Measurements from ENCODE around the gene EFHC1.

The EFHC1 gene

DNA sequence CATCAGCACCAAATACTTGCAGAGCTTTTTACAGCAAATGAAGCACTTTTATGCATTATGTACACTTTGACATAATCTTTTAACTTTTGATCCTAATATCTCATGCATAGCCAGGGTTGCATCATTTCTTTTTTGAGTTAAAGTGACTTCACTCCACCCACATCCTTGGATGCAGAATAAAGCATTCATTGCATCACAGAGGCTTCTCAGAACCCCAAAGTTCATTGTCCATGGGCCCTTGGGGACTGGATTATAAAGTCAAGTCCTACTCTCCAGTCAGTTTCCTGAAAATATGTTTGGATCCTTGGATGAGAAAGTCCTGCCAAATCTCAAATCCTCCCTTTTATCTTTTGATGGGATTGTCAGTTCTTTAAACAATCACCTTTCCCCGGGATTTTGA is 10.6 kb upstream of the EFHC1 start:
- no peak for DNase-seq (ENCODE audit: low read depth)
- TF ChIP-seq, protein P1, sequence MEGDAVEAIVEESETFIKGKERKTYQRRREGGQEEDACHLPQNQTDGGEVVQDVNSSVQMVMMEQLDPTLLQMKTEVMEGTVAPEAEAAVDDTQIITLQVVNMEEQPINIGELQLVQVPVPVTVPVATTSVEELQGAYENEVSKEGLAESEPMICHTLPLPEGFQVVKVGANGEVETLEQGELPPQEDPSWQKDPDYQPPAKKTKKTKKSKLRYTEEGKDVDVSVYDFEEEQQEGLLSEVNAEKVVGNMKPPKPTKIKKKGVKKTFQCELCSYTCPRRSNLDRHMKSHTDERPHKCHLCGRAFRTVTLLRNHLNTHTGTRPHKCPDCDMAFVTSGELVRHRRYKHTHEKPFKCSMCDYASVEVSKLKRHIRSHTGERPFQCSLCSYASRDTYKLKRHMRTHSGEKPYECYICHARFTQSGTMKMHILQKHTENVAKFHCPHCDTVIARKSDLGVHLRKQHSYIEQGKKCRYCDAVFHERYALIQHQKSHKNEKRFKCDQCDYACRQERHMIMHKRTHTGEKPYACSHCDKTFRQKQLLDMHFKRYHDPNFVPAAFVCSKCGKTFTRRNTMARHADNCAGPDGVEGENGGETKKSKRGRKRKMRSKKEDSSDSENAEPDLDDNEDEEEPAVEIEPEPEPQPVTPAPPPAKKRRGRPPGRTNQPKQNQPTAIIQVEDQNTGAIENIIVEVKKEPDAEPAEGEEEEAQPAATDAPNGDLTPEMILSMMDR (conservative IDR thresholded peaks at IDR 0.05; ENCODE audit: low read depth, low read length) = no peak
- H3K4me3 ChIP-seq (ENCODE audit: low read length) = no peak overlapping the region

DNA sequence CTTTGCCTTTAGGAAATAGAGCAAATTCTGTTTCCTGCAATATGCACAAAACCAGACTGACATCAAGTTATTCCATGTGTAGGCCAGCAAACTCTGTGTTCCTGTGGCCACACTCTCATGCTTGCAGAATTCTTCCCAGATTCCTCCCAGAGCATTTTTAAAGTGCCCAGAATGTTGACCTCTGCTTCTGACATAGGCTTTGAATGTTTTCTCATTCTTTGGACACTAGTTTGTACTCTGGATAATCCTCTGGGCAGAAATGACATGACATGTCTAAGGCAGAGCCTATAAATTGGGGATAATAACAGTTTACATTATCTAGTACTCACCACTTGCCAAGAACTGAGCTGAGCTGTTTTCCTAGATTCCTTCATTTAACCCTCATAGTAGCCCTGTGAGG is 9.2 kb upstream of the EFHC1 start:
- H3K4me3 ChIP-seq (ENCODE audit: low read length) = no peak overlapping the region
- DNase-seq (ENCODE audit: low read depth) = no peak
- TF ChIP-seq, protein P1 (conservative IDR thresholded peaks at IDR 0.05; ENCODE audit: low read depth, low read length) = no peak

DNA sequence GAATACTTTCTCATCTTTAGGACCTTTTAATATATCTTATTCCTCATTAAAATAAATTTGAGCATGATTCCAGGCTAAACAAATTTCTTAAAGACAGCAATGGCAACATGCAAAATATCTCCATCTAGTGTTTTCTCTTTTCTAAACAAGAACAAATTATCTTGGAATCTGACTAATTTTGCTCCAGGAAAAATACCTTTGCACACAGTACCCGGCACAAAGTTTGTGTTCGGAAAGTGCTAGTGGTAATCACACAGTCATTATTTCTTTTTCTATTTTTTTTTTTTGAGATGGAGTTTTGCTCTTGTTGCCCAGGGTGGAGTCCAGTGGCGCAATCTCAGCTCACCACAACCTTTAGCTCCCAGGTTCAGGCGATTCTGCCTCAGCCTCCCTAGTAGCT is 8.2 kb upstream of the EFHC1 start:
- no peak overlapping the region for H3K4me3 ChIP-seq (ENCODE audit: low read length)
- TF ChIP-seq, protein P1 (conservative IDR thresholded peaks at IDR 0.05; ENCODE audit: low read depth, low read length) = no peak
- DNase-seq (ENCODE audit: low read depth) = no peak

GRCh38 chr6:52415333-52415732 is 4.8 kb upstream of the EFHC1 start:
- TF ChIP-seq, protein P1 (conservative IDR thresholded peaks at IDR 0.05; ENCODE audit: low read depth, low read length) = no peak
- H3K4me3 ChIP-seq (ENCODE audit: low read length) = no peak overlapping the region
- DNase-seq (ENCODE audit: low read depth) = no peak

GRCh38 chr6:52415917-52416628 is 4.1 kb upstream of the EFHC1 start:
- no peak overlapping the region for H3K4me3 ChIP-seq (ENCODE audit: low read length)
- TF ChIP-seq, protein P1 (conservative IDR thresholded peaks at IDR 0.05; ENCODE audit: low read depth, low read length) = no peak
- DNase-seq (ENCODE audit: low read depth) = no peak

- TF ChIP-seq, protein P1 (conservative IDR thresholded peaks at IDR 0.05; ENCODE audit: low read depth, low read length) = peak; percentile 76
- no peak for DNase-seq (ENCODE audit: low read depth)
Measured at GRCh38 chr6:52416629-52417151, 3.5 kb upstream of the EFHC1 start.

GRCh38 chr6:52417675-52418111 is 2.4 kb upstream of the EFHC1 start:
- TF ChIP-seq, protein P1 (conservative IDR thresholded peaks at IDR 0.05; ENCODE audit: low read depth, low read length) = no peak
- DNase-seq (ENCODE audit: low read depth) = peak; percentile 73

More at GRCh38 chr6:52416629-52417151, 3.5 kb upstream of the EFHC1 start:
- no peak overlapping the region for H3K4me3 ChIP-seq (ENCODE audit: low read length)

More at GRCh38 chr6:52417675-52418111, 2.4 kb upstream of the EFHC1 start:
- H3K4me3 ChIP-seq (ENCODE audit: low read length) = no peak overlapping the region

All from retinal pigment epithelial cell (primary cell).